HG03025 (cell line): ENCODE measurements around the gene TFE3.
"Not testable (repeated sequence)": the region's sequence is repeated elsewhere in the genome, so short reads cannot be mapped to it uniquely, and the experiment has no call there.

Experiments
- ATAC-seq: cut with Tn5 transposase; IDR thresholded peaks from one replicate; pipeline ENCODE4 v1.9.1; 2021; ENCODE audit warnings: mild to moderate bottlenecking, moderate library complexity; ENCODE audit not compliant: unreplicated experiment, low FRiP score

The TFE3 gene

GRCh38 chrX:49002091-49002935 is 40.8 kb downstream of the TFE3 start, which contains the start of gene GRIPAP1:
Gene GRIPAP1, minus strand, starts transcription at chrX:49002264. Its CDS starts 35 bp downstream, at chrX:49002229.
- peak; percentile 66 for ATAC-seq

DNA sequence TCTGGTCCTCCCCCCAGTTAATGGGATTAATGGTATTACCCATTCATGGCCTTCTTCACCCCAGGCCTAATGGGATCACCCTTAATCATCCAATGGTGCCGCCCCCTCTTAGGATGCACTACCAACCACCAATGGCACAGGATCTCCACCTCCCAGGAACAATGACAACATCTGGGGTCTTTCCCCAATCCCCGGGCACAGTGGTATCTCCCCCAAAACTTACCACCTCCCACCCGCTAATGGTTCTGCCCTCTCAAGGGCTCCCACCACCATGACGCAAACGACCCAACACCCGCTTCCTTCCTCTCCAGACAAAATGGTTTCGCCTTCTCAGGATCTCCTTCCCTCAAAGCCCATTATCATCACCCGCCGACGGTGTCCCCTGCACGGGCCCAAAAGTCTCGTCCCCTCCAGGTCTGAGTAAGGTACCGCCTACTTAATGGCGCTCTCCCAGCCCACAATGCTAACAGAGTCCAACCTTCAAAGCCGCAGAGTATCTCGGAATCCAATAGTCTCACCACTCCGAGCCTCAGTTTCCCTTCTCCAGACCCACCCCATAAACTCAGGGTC is 41.6 kb downstream of the TFE3 start:
- ATAC-seq, result peak; percentile 50

DNA sequence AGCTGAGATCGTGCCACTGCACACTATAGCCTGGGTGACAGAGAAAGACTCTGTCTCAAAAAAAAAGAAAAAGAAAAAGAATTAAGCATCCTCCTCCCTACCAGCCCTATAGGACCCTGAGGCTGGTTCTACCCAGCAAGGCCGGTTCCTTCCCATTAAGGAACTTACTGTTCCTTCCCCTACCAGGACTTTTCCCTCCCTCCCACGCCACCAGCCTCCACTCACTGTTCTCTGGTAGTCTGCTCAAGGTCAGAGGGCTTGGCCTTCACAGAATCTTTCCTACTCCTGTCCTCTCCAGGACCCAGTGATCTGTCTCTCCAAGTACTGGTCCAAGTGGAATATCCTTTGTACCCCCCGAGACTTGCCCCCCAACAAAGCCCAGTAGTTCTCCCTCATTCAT is 42.5 kb downstream of the TFE3 start:
- ATAC-seq, result no peak

DNA sequence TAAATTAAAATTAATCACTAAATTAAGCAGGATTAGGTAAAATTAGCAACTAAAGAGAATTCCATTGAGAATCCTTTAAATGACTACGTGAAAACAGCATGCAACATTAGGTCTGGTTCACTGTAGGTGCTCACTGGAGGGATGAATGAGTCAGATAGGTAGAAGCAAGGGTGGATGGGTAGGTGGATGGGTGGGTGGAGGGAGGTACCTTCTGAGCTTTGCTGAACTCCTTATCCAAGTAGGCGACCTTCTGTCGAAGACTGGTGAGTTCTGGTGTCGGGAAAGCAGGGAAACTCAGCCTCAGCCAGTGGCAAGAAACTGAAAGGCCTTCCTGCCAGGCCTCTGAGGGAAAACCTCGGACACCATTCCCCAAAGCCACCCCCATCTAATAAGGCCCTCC is 44.1 kb downstream of the TFE3 start:
- ATAC-seq, result no peak

- ATAC-seq, result no peak
Measured at GRCh38 chrX:48998391-48998790, 44.8 kb downstream of the TFE3 start.

DNA sequence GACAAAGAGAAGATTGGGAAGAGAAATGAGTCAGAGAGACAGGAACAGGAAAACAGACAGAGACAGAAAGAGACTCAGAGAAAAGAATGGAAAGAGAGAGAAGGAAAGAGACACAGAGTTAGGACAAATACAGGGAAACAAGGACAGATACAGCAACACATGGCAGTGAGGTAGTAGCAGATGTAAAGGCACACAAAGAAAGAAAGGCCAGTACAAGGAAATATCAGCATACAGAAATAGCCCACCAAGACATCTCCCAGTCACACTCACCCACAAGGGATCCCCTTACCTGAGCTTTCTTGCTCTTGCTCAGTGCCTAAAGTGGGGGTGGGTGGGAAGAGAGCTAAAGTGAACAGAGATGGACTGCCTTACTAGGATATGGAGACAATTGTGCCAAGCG is 45.3 kb downstream of the TFE3 start:
- no peak for ATAC-seq

- no peak for ATAC-seq
Measured at GRCh38 chrX:48997455-48997854, 45.7 kb downstream of the TFE3 start.

- ATAC-seq, result no peak
Measured at GRCh38 chrX:48996969-48997368, 46.2 kb downstream of the TFE3 start.

DNA sequence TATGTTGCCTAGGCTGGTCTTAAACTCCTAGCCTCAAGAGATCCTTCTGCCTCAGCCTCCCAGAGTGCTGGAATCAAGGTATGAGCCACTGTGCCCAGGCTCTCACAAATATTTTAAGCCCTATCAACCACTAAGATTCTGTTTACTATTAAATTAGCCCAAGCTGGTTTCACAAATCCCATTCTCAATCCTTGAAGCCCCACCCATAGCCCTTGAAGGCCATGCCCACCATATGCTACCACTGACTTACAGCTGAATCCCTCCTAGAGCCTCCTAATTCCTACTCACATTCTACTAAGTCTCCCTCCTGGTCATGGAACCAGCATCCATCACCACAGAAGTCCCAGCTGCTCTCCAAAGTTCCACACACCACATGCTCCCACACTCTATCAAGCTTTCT is 50.8 kb downstream of the TFE3 start:
- no peak for ATAC-seq

GRCh38 chrX:48989483-48989882 is 53.7 kb downstream of the TFE3 start:
- ATAC-seq, result no peak

GRCh38 chrX:48983896-48984295 is 59.3 kb downstream of the TFE3 start:
- ATAC-seq, result no peak

DNA sequence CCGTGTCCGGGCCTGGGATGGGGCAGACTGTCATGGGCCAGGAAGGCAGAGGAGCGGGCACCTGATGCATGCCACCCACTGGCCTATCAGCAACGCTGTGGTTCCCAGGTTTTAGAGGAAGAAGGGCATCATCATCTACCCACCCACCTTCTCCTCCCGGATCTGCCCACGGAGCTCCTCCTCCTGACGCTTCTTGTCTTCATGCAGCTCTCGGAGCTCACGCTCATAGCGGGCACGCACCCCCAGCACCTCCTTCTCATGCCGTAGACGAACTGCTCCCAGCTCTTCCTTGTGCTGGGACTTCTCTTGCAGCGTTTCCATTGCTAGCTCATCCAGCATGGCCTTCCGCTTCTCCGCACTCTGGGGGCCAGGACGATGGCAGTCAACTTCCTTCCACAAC is 60.1 kb downstream of the TFE3 start:
- ATAC-seq, result no peak

DNA sequence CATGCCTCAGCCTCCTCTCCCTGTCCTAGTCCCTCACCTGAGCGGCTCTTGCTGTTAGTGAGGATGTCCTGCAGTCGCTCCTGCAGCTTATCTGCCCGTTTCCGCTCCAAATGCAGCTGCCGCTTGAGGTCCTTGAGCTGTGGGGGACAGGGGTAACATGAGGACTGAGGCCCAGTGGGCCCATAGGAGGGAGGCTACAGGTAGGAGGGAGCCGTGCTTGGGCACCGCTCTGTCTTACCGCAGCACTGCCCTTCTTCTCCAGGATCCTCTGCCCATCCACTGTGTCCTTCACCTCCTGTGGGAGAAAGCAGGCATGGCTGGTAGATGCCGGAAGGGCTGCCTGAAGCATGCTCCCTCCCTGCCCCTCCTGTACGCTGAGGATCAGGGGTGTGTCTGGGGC is 62.0 kb downstream of the TFE3 start:
- no peak for ATAC-seq

DNA sequence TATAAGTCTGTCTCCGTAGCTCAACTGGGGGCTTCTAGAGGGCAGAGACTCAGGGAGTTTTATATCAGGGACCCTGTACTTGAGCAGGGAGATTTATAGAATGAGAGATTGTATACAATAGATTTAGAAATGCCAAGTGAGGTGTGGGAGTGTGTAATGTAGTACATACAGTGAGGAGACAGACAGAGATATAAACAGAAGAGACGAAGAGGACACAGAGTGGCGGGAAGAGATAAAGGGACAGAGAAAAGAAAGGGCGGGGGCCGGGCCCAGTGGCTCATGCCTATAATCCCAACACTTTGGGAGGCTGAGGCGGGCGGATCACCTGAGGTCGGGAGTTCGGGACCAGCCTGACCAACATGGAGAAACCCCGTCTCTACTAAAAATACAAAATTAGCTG is 62.8 kb downstream of the TFE3 start:
- ATAC-seq, result not testable (repeated sequence)
